ENCODE data around the gene SEPHS2.
"Not testable (repeated sequence)": the region's sequence is repeated elsewhere in the genome, so short reads cannot be mapped to it uniquely, and the experiment has no call there.

The SEPHS2 gene

GRCh38 chr16:30477773-30478172 lies 32.1 kb upstream of the SEPHS2 start:
- peaks cover 0 to 28% (median 14%) of the 10 kb centered on the region in 4 experiments for H3K4me1 ChIP-seq (ENCODE audit: control extremely low read depth in 1 of 4, control insufficient read depth in 4 of 4, insufficient read depth in 4 of 4, low read length in 3 of 4)
- POLR2A ChIA-PET; DNase-seq; H3K27ac ChIP-seq (ENCODE audit: insufficient read depth in 1 of 2, low read depth in 1 of 2, low read length in 2 of 2, poor library complexity in 1 of 2, severe bottlenecking in 2 of 2); H3K9me3 ChIP-seq (ENCODE audit: control extremely low read depth in 1 of 5, control insufficient read depth in 4 of 5, insufficient read depth in 2 of 5, low read depth in 1 of 5, low read length in 4 of 5); H3K27me3 ChIP-seq (replicated peaks in 2 of 5; ENCODE audit: control insufficient read depth in 4 of 5, insufficient read depth in 5 of 5, low read length in 4 of 5); H3K4me3 ChIP-seq (ENCODE audit: control insufficient read depth in 1 of 7, extremely low read depth in 1 of 7, insufficient read depth in 4 of 7, low read depth in 2 of 7, low read length in 6 of 7): not testable (repeated sequence)
- WGBS (ENCODE audit: insufficient coverage) = 98% methylated on average over 3 of the region's 3 CpGs
- CTCF ChIA-PET = interaction anchor here (0.6 to 1.2 kb wide), 2 partner anchors 19 to 57 kb away, joined by 3 to 4 read pairs; partner anchors contain the start of gene ZNF747
- H3K36me3 ChIP-seq (ENCODE audit: control insufficient read depth in 4 of 4, insufficient read depth in 4 of 4, low read length in 3 of 4) = peaks cover 7 to 50% (median 18%) of the 10 kb centered on the region in 4 experiments

GRCh38 chr16:30476991-30477390 lies 31.3 kb upstream of the SEPHS2 start:
- Histone ChIP-seq H3K27ac (ENCODE audit: insufficient read depth in 1 of 2, low read depth in 1 of 2, low read length in 2 of 2, poor library complexity in 1 of 2, severe bottlenecking in 2 of 2) (no peak overlapping the region), H3K9me3 (ENCODE audit: control extremely low read depth in 1 of 5, control insufficient read depth in 4 of 5, insufficient read depth in 2 of 5, low read depth in 1 of 5, low read length in 4 of 5) (no peaks in the 10 kb centered on the region), H3K36me3 (ENCODE audit: control insufficient read depth in 4 of 4, insufficient read depth in 4 of 4, low read length in 3 of 4) (peaks cover 3 to 43% (median 11%) of the 10 kb centered on the region in 4 experiments), H3K27me3 (replicated peaks in 2 of 5; ENCODE audit: control insufficient read depth in 4 of 5, insufficient read depth in 5 of 5, low read length in 4 of 5) (no peaks in the 10 kb centered on the region), H3K4me3 (ENCODE audit: control insufficient read depth in 1 of 7, extremely low read depth in 1 of 7, insufficient read depth in 4 of 7, low read depth in 2 of 7, low read length in 6 of 7) (no peak overlapping the region), H3K4me1 (ENCODE audit: control extremely low read depth in 1 of 4, control insufficient read depth in 4 of 4, insufficient read depth in 4 of 4, low read length in 3 of 4) (peaks cover 0 to 36% (median 21%) of the 10 kb centered on the region in 4 experiments)
- POLR2A ChIA-PET = no interaction called here
- CTCF ChIA-PET = interaction anchor here (0.6 to 1.2 kb wide), 2 partner anchors 18 to 58 kb away, joined by 3 to 4 read pairs; partner anchors contain the start of gene ZNF747
- DNase-seq = no peak
- WGBS (ENCODE audit: insufficient coverage) = 100% methylated on average over 2 of the region's 3 CpGs

GRCh38 chr16:30474684-30475083 lies 29.0 kb upstream of the SEPHS2 start:
- peaks cover 0 to 58% (median 30%) of the 10 kb centered on the region in 4 experiments for H3K4me1 ChIP-seq (ENCODE audit: control extremely low read depth in 1 of 4, control insufficient read depth in 4 of 4, insufficient read depth in 4 of 4, low read length in 3 of 4)
- WGBS (ENCODE audit: insufficient coverage) = 98% methylated on average over 4 of the region's 7 CpGs

GRCh38 chr16:30474074-30474452 lies 28.4 kb upstream of the SEPHS2 start:
- H3K4me1 ChIP-seq (ENCODE audit: control extremely low read depth in 1 of 4, control insufficient read depth in 4 of 4, insufficient read depth in 4 of 4, low read length in 3 of 4) = peaks cover 0 to 64% (median 31%) of the 10 kb centered on the region in 4 experiments
- H3K27ac ChIP-seq (ENCODE audit: insufficient read depth in 1 of 2, low read depth in 1 of 2, low read length in 2 of 2, poor library complexity in 1 of 2, severe bottlenecking in 2 of 2) = peak overlapping the region in 1 of 2 experiments; percentile 77
- no peaks in the 10 kb centered on the region for H3K27me3 ChIP-seq (replicated peaks in 2 of 5; ENCODE audit: control insufficient read depth in 4 of 5, insufficient read depth in 5 of 5, low read length in 4 of 5)
- no peaks in the 10 kb centered on the region for H3K9me3 ChIP-seq (ENCODE audit: control extremely low read depth in 1 of 5, control insufficient read depth in 4 of 5, insufficient read depth in 2 of 5, low read depth in 1 of 5, low read length in 4 of 5)
- peak overlapping the region in 2 of 7 experiments; percentile 66 to 79 for H3K4me3 ChIP-seq (ENCODE audit: control insufficient read depth in 1 of 7, extremely low read depth in 1 of 7, insufficient read depth in 4 of 7, low read depth in 2 of 7, low read length in 6 of 7)
- ChIA-PET CTCF (interaction anchor here (1.0 to 5.2 kb wide), 7 partner anchors 8 to 27 kb away, joined by 4 to 32 read pairs (median 5); no protein-coding TSS in a partner anchor), POLR2A (interaction anchor here (0.9 to 1.1 kb wide), 2 partner anchors 13 to 16 kb away, joined by 3 to 4 read pairs; no protein-coding TSS in a partner anchor)
- 92% methylated on average over 30 of the region's 35 CpGs for WGBS (ENCODE audit: insufficient coverage)
- DNase-seq = no peak
- peaks cover 3 to 21% (median 3%) of the 10 kb centered on the region in 4 experiments for H3K36me3 ChIP-seq (ENCODE audit: control insufficient read depth in 4 of 4, insufficient read depth in 4 of 4, low read length in 3 of 4)

More at GRCh38 chr16:30474684-30475083, 29.0 kb upstream of the SEPHS2 start:
- H3K4me3 ChIP-seq (ENCODE audit: control insufficient read depth in 1 of 7, extremely low read depth in 1 of 7, insufficient read depth in 4 of 7, low read depth in 2 of 7, low read length in 6 of 7) = peak overlapping the region in 1 of 7 experiments; percentile 79
- H3K27ac ChIP-seq (ENCODE audit: insufficient read depth in 1 of 2, low read depth in 1 of 2, low read length in 2 of 2, poor library complexity in 1 of 2, severe bottlenecking in 2 of 2) = no peak overlapping the region
- peaks cover 3 to 25% (median 3%) of the 10 kb centered on the region in 4 experiments for H3K36me3 ChIP-seq (ENCODE audit: control insufficient read depth in 4 of 4, insufficient read depth in 4 of 4, low read length in 3 of 4)
- no peaks in the 10 kb centered on the region for H3K27me3 ChIP-seq (replicated peaks in 2 of 5; ENCODE audit: control insufficient read depth in 4 of 5, insufficient read depth in 5 of 5, low read length in 4 of 5)
- DNase-seq = no peak
- ChIA-PET CTCF (interaction anchor here (1.1 to 5.2 kb wide), 5 partner anchors 14 to 27 kb away, joined by 3 to 32 read pairs (median 6); no protein-coding TSS in a partner anchor), POLR2A (interaction anchor here (1.1 kb wide), 1 partner anchor 16 kb away, joined by 3 read pairs; no protein-coding TSS in a partner anchor)
- no peaks in the 10 kb centered on the region for H3K9me3 ChIP-seq (ENCODE audit: control extremely low read depth in 1 of 5, control insufficient read depth in 4 of 5, insufficient read depth in 2 of 5, low read depth in 1 of 5, low read length in 4 of 5)

GRCh38 chr16:30473231-30474073 lies 27.8 kb upstream of the SEPHS2 start:
- H3K36me3 ChIP-seq (ENCODE audit: control insufficient read depth in 4 of 4, insufficient read depth in 4 of 4, low read length in 3 of 4) = peaks cover 0 to 15% (median 2%) of the 10 kb centered on the region in 4 experiments
- DNase-seq = peak in 2 of 3 donors; percentile 47 to 48
- peak overlapping the region in 6 of 7 experiments; percentile 32 to 79 (median 45) for H3K4me3 ChIP-seq (ENCODE audit: control insufficient read depth in 1 of 7, extremely low read depth in 1 of 7, insufficient read depth in 4 of 7, low read depth in 2 of 7, low read length in 6 of 7)
- peak overlapping the region; percentile 66 to 77 for H3K27ac ChIP-seq (ENCODE audit: insufficient read depth in 1 of 2, low read depth in 1 of 2, low read length in 2 of 2, poor library complexity in 1 of 2, severe bottlenecking in 2 of 2)
- H3K27me3 ChIP-seq (replicated peaks in 2 of 5; ENCODE audit: control insufficient read depth in 4 of 5, insufficient read depth in 5 of 5, low read length in 4 of 5) = no peaks in the 10 kb centered on the region
- CTCF ChIA-PET = interaction anchor here (0.8 to 5.2 kb wide), 10 partner anchors 8 to 52 kb away, joined by 3 to 32 read pairs (median 5); no protein-coding TSS in a partner anchor
- WGBS (ENCODE audit: insufficient coverage) = 61% methylated on average over 15 of the region's 19 CpGs
- POLR2A ChIA-PET = interaction anchor here (0.9 to 1.8 kb wide), 3 partner anchors 13 to 15 kb away, joined by 3 to 8 read pairs (median 4); no protein-coding TSS in a partner anchor
- peaks cover 0 to 64% (median 31%) of the 10 kb centered on the region in 4 experiments for H3K4me1 ChIP-seq (ENCODE audit: control extremely low read depth in 1 of 4, control insufficient read depth in 4 of 4, insufficient read depth in 4 of 4, low read length in 3 of 4)
- H3K9me3 ChIP-seq (ENCODE audit: control extremely low read depth in 1 of 5, control insufficient read depth in 4 of 5, insufficient read depth in 2 of 5, low read depth in 1 of 5, low read length in 4 of 5) = no peaks in the 10 kb centered on the region

- DNase-seq = peak; percentile 55 to 92 (median 87)
- CTCF ChIA-PET = interaction anchor here (0.6 to 5.2 kb wide), 10 partner anchors 10 to 53 kb away, joined by 3 to 32 read pairs (median 5); no protein-coding TSS in a partner anchor
- H3K36me3 ChIP-seq (ENCODE audit: control insufficient read depth in 4 of 4, insufficient read depth in 4 of 4, low read length in 3 of 4) = peaks cover 0 to 15% (median 2%) of the 10 kb centered on the region in 4 experiments
- H3K27ac ChIP-seq (ENCODE audit: insufficient read depth in 1 of 2, low read depth in 1 of 2, low read length in 2 of 2, poor library complexity in 1 of 2, severe bottlenecking in 2 of 2) = peak within 1 kb of the TSS; percentile 66 to 77
- peaks cover 0 to 64% (median 31%) of the 10 kb centered on the region in 4 experiments for H3K4me1 ChIP-seq (ENCODE audit: control extremely low read depth in 1 of 4, control insufficient read depth in 4 of 4, insufficient read depth in 4 of 4, low read length in 3 of 4)
- POLR2A ChIA-PET = interaction anchor here (0.6 to 1.8 kb wide), 2 partner anchors 13 to 76 kb away, joined by 3 to 8 read pairs; no protein-coding TSS in a partner anchor
- H3K4me3 ChIP-seq (ENCODE audit: control insufficient read depth in 1 of 7, extremely low read depth in 1 of 7, insufficient read depth in 4 of 7, low read depth in 2 of 7, low read length in 6 of 7) = peak within 1 kb of the TSS in 6 of 7 experiments; percentile 38 to 79 (median 50)
- H3K27me3 ChIP-seq (replicated peaks in 2 of 5; ENCODE audit: control insufficient read depth in 4 of 5, insufficient read depth in 5 of 5, low read length in 4 of 5) = no peaks in the 10 kb centered on the region
- 10% methylated on average over 7 of the region's 8 CpGs for WGBS (ENCODE audit: insufficient coverage)
- H3K9me3 ChIP-seq (ENCODE audit: control extremely low read depth in 1 of 5, control insufficient read depth in 4 of 5, insufficient read depth in 2 of 5, low read depth in 1 of 5, low read length in 4 of 5) = no peaks in the 10 kb centered on the region
Observed at GRCh38 chr16:30472328-30472942, 26.8 kb upstream of the SEPHS2 start, which contains the start of gene ITGAL. Gene ITGAL, plus strand, starts transcription at chr16:30472742. Its CDS starts 96 bp downstream, at chr16:30472838.

All from common myeloid progenitor, CD34-positive (primary cell).